Measurements from ENCODE around the gene AMPD3.

DNA sequence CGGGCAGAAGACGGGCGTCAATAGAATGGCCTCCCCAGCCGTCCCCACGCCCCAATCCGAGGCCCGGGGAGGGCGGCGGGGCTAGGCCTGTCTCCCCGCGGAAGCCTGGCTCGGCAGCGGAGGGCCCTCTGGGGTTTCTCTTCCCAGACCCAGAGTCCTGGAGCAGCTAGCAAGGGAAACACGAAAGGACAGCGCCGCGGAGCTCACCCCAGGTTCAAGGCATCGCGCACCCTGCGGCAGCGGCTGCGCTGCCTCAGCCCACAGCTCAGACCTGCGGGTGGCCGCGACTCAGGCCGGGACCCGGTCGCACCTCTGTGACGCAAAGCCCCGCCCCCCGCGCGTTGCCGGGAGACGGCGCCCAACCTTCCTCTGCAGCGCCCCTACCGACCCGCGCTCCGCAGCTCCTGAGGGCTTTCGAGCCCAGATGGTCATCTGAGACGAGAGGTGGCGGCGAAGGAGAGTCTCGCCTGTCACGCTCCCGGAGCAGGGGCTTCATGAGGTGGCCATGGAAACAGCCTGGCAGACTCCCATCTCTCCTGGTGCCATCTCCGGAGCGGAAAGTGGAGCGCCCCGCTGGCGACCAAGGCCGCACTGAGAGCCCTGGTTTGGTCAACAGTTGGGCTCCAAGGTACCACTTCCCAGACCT lies 86.0 kb downstream of the AMPD3 start, which contains the start of gene RNF141:
- TF ChIP-seq TAF1 (IDR thresholded peaks at IDR 0.05; ENCODE audit: low read depth, low read length), result no peak; the same call in 1 of the 2 replicates
- peak; percentile 70 for TF ChIP-seq POLR2A (IDR thresholded peaks at IDR 0.05; ENCODE audit: low read depth, low read length)
- TF ChIP-seq POLR2AphosphoS5 (IDR thresholded peaks at IDR 0.05; ENCODE audit: low read depth, low read length), result peak; percentile 76
- TF ChIP-seq POU2F2 (IDR thresholded peaks at IDR 0.05; ENCODE audit: low read depth, low read length), result no peak
- TF ChIP-seq SPI1 (IDR thresholded peaks at IDR 0.05; ENCODE audit: low read depth, low read length), result no peak
